HUES48 (cell line): ENCODE results near the gene LCTL.

Experiments used
- H3K27ac ChIP-seq: one replicate; pipeline ENCODE4 v1.7.0; 2013; ENCODE audit warnings: low read depth, low read length, inconsistent platforms
- H3K27me3 ChIP-seq: 2 replicates; pipeline ENCODE4 v1.6.1; 2013; ENCODE audit warnings: mild to moderate bottlenecking, low read length; ENCODE audit not compliant: control insufficient read depth, insufficient read depth
- H3K36me3 ChIP-seq: 2 replicates; pipeline ENCODE4 v1.6.1; 2013; ENCODE audit warnings: low read length; ENCODE audit not compliant: control insufficient read depth, insufficient read depth
- H3K4me1 ChIP-seq: 2 replicates; pipeline ENCODE4 v1.6.1; 2013; ENCODE audit warnings: mild to moderate bottlenecking, low read length; ENCODE audit not compliant: control insufficient read depth, insufficient read depth
- H3K4me3 ChIP-seq: 2 replicates; pipeline ENCODE4 v1.5.1; 2013; ENCODE audit warnings: mild to moderate bottlenecking, low read depth, low read length
- H3K9ac ChIP-seq: 2 replicates; pipeline ENCODE4 v1.6.1; 2013; ENCODE audit warnings: mild to moderate bottlenecking, low read depth, low read length, moderate library complexity
- H3K9me3 ChIP-seq: 2 replicates; pipeline ENCODE4 v1.6.1; 2013; ENCODE audit warnings: low read length; ENCODE audit not compliant: control insufficient read depth, insufficient read depth

Gene LCTL

GRCh38 chr15:66563566-66564110 is 2.2 kb downstream of the LCTL start:
- Histone ChIP-seq H3K27me3 (no peaks in the 10 kb centered on the region), H3K4me3 (no peak overlapping the region), H3K9ac (no peak overlapping the region), H3K9me3 (no peaks in the 10 kb centered on the region), H3K4me1 (peaks cover 20% of the 10 kb centered on the region), H3K27ac (no peak overlapping the region), H3K36me3 (no peaks in the 10 kb centered on the region)

- H3K9me3 ChIP-seq: no peaks in the 10 kb centered on the region
- no peaks in the 10 kb centered on the region for H3K36me3 ChIP-seq
- H3K4me1 ChIP-seq: peaks cover 20% of the 10 kb centered on the region
- H3K27me3 ChIP-seq: no peaks in the 10 kb centered on the region
- H3K27ac ChIP-seq: no peak overlapping the region
- H3K9ac ChIP-seq: no peak overlapping the region
- no peak overlapping the region for H3K4me3 ChIP-seq
Observed at GRCh38 chr15:66563126-66563525, 2.7 kb downstream of the LCTL start.

GRCh38 chr15:66560856-66561525 is 4.8 kb downstream of the LCTL start:
- Histone ChIP-seq H3K9ac (no peak overlapping the region), H3K4me3 (no peak overlapping the region)

GRCh38 chr15:66558271-66558670 is 7.5 kb downstream of the LCTL start:
- no peaks in the 10 kb centered on the region for H3K4me1 ChIP-seq
- no peaks in the 10 kb centered on the region for H3K9me3 ChIP-seq
- H3K27me3 ChIP-seq: no peaks in the 10 kb centered on the region

More at GRCh38 chr15:66560856-66561525, 4.8 kb downstream of the LCTL start:
- peaks cover 15% of the 10 kb centered on the region for H3K4me1 ChIP-seq
- no peaks in the 10 kb centered on the region for H3K9me3 ChIP-seq
- no peaks in the 10 kb centered on the region for H3K36me3 ChIP-seq
- H3K27me3 ChIP-seq: no peaks in the 10 kb centered on the region
- no peak overlapping the region for H3K27ac ChIP-seq

GRCh38 chr15:66555685-66556084 is 10.1 kb downstream of the LCTL start:
- Histone ChIP-seq H3K36me3 (peaks cover 12% of the 10 kb centered on the region; the same call in 1 of the 2 replicates), H3K9me3 (no peaks in the 10 kb centered on the region), H3K27me3 (no peaks in the 10 kb centered on the region), H3K27ac (no peak overlapping the region), H3K9ac (no peak overlapping the region), H3K4me3 (no peak overlapping the region), H3K4me1 (no peaks in the 10 kb centered on the region)

More at GRCh38 chr15:66558271-66558670, 7.5 kb downstream of the LCTL start:
- Histone ChIP-seq H3K9ac (no peak overlapping the region), H3K4me3 (no peak overlapping the region), H3K36me3 (no peaks in the 10 kb centered on the region), H3K27ac (no peak overlapping the region)

GRCh38 chr15:66545255-66545654 is 20.5 kb downstream of the LCTL start:
- H3K9ac ChIP-seq: no peak overlapping the region
- H3K27me3 ChIP-seq: no peaks in the 10 kb centered on the region
- no peak overlapping the region for H3K27ac ChIP-seq
- H3K9me3 ChIP-seq: no peaks in the 10 kb centered on the region
- no peaks in the 10 kb centered on the region for H3K4me1 ChIP-seq
- peaks cover 74% of the 10 kb centered on the region for H3K36me3 ChIP-seq
- no peak overlapping the region for H3K4me3 ChIP-seq

- peaks cover 74% of the 10 kb centered on the region for H3K36me3 ChIP-seq
- no peak overlapping the region for H3K9ac ChIP-seq
Observed at GRCh38 chr15:66542896-66543295, 22.9 kb downstream of the LCTL start.

GRCh38 chr15:66535056-66535455 is 30.7 kb downstream of the LCTL start:
- no peaks in the 10 kb centered on the region for H3K27me3 ChIP-seq
- no peak overlapping the region for H3K27ac ChIP-seq
- peaks cover 93% of the 10 kb centered on the region for H3K36me3 ChIP-seq
- no peaks in the 10 kb centered on the region for H3K4me1 ChIP-seq
- no peak overlapping the region for H3K9ac ChIP-seq
- no peaks in the 10 kb centered on the region for H3K9me3 ChIP-seq
- H3K4me3 ChIP-seq: no peak overlapping the region

More at GRCh38 chr15:66542896-66543295, 22.9 kb downstream of the LCTL start:
- Histone ChIP-seq H3K4me1 (no peaks in the 10 kb centered on the region), H3K4me3 (no peak overlapping the region), H3K27me3 (no peaks in the 10 kb centered on the region), H3K27ac (no peak overlapping the region), H3K9me3 (no peaks in the 10 kb centered on the region)

- Histone ChIP-seq H3K9ac (no peak overlapping the region), H3K4me1 (no peaks in the 10 kb centered on the region), H3K36me3 (peaks cover 98% of the 10 kb centered on the region)
Observed at GRCh38 chr15:66524838-66525237, 41.0 kb downstream of the LCTL start.

GRCh38 chr15:66523926-66524325 is 41.9 kb downstream of the LCTL start:
- Histone ChIP-seq H3K4me3 (no peak overlapping the region), H3K27ac (no peak overlapping the region), H3K27me3 (no peaks in the 10 kb centered on the region), H3K36me3 (peaks cover 94% of the 10 kb centered on the region), H3K4me1 (no peaks in the 10 kb centered on the region), H3K9ac (no peak overlapping the region), H3K9me3 (no peaks in the 10 kb centered on the region)

More at GRCh38 chr15:66524838-66525237, 41.0 kb downstream of the LCTL start:
- H3K27ac ChIP-seq: no peak overlapping the region
- H3K9me3 ChIP-seq: no peaks in the 10 kb centered on the region
- no peaks in the 10 kb centered on the region for H3K27me3 ChIP-seq
- H3K4me3 ChIP-seq: no peak overlapping the region

GRCh38 chr15:66515901-66516322 is 49.9 kb downstream of the LCTL start:
- Histone ChIP-seq H3K4me3 (no peak overlapping the region), H3K27me3 (no peaks in the 10 kb centered on the region), H3K36me3 (peaks cover 79% of the 10 kb centered on the region), H3K27ac (peak overlapping the region; percentile 91), H3K9ac (no peak overlapping the region), H3K4me1 (no peaks in the 10 kb centered on the region; the same call in 1 of the 2 replicates), H3K9me3 (no peaks in the 10 kb centered on the region)
